ENCODE results near the gene FOXD1.
"Not testable (repeated sequence)": the region's sequence is repeated elsewhere in the genome, so short reads cannot be mapped to it uniquely, and the experiment has no call there.

GRCh38 chr5:73409927-73410326, 38.6 kb downstream of the FOXD1 start:
- not testable (repeated sequence) for TF ChIP-seq ZNF274 (IDR thresholded peaks at IDR 0.05; ENCODE audit: low read depth, low read length); YY1 (IDR thresholded peaks at IDR 0.05; ENCODE audit: insufficient read depth, insufficient read length); SUZ12 (IDR thresholded peaks at IDR 0.05; ENCODE audit: extremely low read depth, insufficient read depth, insufficient read length)

All from NT2/D1 (cell line).